Endometrial microvascular endothelial cells (primary cell): ENCODE measurements around the gene LRRC59. TPM values are rescaled to one million over a fixed set of nuclear protein-coding genes. Genes with fewer than 3 reads are reported as not detected.
"Not testable (repeated sequence)": the region's sequence is repeated elsewhere in the genome, so short reads cannot be mapped to it uniquely, and the experiment has no call there.

Experiments used
- in situ Hi-C: cut with HindIII; loops from 2 replicates; pipeline ENCODE4 v1.10.0; 2017; ENCODE audit warnings: low sequenced_read_pairs, low pct_unique_long_range_greater_than_20kb; ENCODE audit errors: inconsistent ontology term
- total RNA-seq: library from RNA; depleted of rRNA; stranded (reverse); fragments of >200 nt; gene quantifications from one replicate; pipeline ENCODE4 v1.2.3, GENCODE V29; 2015; ENCODE audit errors: inconsistent ontology term

Gene LRRC59
- total RNA-seq, 1 donor from 2014 or later: 276 TPM

DNA sequence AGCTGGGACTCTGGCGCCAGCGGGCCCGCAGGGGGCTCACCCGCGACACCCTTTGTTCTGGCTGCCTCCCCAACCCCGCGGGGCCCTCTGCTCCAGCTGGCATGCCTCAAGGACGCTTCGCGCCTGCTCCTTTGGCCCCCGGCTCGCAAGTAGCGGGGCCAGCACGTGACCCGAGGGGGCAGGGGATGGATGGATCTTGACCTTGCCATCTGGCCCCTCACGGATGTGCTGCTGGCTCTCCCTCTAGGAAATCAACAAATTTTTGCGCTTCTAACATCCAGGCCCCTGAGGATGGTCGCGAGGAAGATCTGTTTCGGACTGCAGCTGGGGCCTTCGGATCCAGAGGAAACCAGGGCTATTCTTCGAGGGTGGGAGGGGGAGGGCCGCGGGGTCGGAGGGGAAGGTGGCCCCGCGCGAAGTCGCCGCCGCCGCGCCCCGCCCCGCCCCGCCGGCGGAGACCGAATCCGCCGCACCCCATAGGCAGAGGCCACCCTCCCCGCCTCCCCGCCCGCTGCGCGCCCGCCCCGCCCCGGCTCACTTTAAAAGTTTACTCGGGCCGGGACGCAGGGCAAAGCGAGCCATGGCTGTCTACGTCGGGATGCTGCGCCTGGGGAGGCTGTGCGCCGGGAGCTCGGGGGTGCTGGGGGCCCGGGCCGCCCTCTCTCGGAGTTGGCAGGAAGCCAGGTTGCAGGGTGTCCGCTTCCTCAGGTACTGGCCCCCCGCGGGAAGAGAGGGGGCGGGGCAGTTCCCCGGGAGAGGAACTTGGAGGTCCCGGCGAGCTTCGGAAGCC, 28.6 kb upstream of the LRRC59 start, which contains the start of gene ACSF2:
Gene ACSF2 (plus strand): TSS at position 537 of the 790 bp plus-strand sequence. CDS start 44 bp downstream, at position 581.
- in situ Hi-C loops: no loop called here

- in situ Hi-C loops: no loop called here
Measured at GRCh38 chr17:50424996-50425681, 27.8 kb upstream of the LRRC59 start.

GRCh38 chr17:50424246-50424995, 27.1 kb upstream of the LRRC59 start:
- in situ Hi-C loops: no loop called here

GRCh38 chr17:50423553-50424159, 26.3 kb upstream of the LRRC59 start:
- in situ Hi-C loops: no loop called here

- in situ Hi-C loops: no loop called here
Measured at GRCh38 chr17:50422738-50423137, 25.4 kb upstream of the LRRC59 start.

DNA sequence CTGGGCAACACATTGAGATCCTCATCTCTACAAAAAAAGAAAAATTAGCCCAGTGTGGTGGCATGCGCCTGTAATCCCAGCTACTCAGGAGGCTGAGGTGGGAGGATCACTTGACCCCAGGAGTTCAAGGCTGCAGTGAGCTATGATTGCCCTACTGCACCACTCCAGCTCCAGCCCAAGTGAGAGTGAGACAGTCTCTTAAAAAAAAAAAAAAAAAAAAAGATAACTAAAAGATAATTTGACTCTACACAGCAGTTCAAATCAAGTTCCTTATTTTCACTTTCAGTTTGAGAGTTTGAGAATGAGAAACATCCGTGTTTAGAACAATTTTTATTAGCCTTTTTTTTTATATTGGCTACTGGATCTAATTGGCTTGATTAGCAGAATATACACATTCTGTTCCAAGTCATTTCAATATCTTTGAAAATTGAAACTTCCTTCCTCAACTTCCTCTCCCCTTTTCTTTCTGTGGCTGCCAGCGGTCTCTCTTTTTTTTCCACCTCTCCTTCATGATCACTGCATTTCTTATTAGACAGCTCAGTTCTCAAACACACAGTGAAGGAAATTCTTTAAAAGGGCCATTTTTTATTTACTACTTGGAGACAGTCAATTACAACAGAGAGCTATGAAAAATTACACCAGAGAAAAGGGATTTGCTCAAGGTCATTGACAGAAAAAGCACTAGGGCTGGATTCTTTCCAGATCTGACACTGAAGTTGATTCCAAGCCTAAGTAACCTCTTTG, 24.2 kb upstream of the LRRC59 start:
- in situ Hi-C loops: no loop called here

GRCh38 chr17:50420419-50421112, 23.2 kb upstream of the LRRC59 start:
- in situ Hi-C loops: no loop called here

DNA sequence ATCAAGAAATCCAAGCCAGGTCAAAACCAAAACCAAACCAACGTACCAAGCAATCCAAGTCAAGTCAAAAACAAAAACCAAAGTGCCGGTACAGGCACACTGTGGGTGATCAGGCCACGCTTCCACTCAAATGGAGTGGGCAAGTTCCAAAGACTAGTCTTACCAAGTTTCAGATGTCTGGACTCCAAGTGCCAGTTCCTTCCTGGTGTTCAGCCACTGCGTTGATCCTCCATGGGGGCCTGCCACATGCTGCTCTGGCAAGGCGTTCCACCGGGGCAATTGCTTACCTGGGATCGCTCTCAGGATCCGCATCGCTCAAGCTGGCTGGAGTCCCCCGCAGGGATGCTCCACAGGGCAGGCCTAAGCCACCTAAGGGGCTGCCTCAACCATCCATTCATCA, 22.3 kb upstream of the LRRC59 start:
- in situ Hi-C loops: not testable (repeated sequence)

- in situ Hi-C loops: no loop called here
Measured at GRCh38 chr17:50414808-50415207, 17.5 kb upstream of the LRRC59 start.

DNA sequence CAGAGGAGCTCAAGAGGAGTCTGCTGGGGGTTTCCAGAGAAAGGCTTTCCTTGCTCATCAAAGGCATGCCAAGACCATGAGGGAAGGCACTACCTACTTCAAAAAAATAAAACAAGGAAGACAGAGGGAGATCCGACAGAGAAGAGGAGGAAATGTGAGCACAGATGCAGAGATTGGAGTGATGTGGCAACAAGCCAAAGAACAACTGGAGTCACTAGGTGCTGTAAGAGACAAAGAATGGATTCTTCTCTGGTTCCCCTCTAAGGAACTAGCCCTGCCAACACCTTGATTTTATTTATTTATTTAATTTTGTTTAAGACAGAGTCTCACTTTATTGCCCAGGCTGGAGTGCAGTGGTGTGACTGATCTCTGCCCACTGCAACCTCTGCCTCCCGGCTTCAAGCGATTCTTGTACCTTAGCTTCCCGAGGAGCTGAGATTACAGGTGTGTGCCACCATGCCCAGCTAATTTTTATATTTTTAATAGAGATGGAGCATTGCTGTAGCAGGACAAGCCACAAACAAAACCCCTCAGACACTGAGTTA, 14.9 kb upstream of the LRRC59 start:
- in situ Hi-C loops: no loop called here

DNA sequence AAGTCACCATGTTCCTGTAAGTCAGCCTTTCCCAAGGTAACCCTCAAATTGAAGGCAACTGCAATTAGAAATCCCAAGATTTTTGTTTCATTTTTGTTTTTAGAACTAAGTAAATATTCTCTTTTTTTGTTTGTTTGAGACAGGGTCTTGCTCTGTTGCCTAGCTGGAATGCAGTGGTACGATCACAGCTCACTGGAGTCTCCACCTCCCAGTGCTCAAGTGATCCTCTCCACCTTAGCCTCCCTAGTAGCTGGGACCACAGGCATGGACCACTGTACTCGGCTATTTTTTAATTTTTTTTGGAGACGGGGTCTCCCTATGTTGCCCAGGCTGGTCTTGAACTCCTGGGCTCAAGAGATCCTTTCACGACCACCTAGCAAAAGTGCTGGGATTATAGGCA, 10.6 kb upstream of the LRRC59 start:
- in situ Hi-C loops: no loop called here

- in situ Hi-C loops: no loop called here
Measured at GRCh38 chr17:50406578-50406977, 9.3 kb upstream of the LRRC59 start.

GRCh38 chr17:50405351-50405750, 8.0 kb upstream of the LRRC59 start:
- in situ Hi-C loops: not testable (repeated sequence)

DNA sequence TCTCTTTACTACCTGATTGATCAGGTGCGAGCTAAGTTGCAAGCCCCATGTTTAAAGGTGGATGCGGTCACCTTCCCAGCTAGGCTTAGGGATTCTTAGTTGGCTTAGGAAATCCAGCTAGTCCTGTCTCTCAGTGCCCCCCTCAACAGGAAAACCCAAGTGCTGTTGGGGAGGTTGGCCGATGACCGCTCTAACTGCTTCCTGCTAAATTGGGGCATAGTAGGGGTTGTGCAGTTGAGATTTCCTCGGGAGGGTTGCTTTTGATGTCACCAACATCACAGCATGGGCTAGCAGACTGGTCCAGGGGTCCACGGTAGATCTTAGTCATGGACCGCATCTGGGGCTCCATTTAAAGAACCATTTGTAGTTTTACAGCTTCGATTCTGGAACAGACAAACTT, 2.3 kb upstream of the LRRC59 start:
- in situ Hi-C loops: not testable (repeated sequence)

DNA sequence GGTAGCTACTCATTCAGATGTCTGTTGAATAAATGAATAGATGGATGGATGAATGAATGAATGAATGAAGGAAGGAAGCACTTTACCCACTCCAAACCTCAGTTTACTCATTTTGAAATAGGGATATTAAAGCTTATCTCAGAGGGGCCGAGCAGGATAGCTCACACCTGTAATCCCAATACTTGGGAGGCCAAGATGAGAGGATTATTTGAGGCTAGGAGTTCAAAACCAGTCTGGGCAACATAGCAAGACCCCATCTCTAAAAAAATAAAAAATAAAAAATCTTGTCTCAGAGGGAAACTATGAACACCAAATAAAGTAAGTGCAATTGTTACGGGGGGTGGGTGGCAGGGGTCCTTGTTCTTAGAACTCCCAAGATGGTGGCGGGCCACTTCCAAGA, 1.3 kb upstream of the LRRC59 start:
- in situ Hi-C loops: not testable (repeated sequence)

DNA sequence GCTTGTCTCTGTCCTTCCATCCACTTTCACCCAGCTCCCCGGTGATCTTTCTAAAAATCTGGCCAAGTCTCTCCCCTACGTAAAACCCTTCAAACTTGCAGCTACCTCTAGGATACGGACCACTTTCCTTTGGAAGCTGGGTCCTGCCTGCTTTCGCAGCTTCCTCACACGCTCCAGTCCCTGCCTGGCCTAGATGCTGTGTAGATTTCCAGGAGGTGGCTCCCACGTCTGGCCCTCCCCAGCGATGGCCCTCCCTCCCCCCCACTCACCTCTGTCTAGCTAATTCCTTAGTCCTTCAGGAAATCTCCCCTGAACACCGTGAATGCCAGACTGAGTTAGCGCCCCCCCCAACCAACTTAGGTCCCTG, 579 bp upstream of the LRRC59 start:
- in situ Hi-C loops: no loop called here

DNA sequence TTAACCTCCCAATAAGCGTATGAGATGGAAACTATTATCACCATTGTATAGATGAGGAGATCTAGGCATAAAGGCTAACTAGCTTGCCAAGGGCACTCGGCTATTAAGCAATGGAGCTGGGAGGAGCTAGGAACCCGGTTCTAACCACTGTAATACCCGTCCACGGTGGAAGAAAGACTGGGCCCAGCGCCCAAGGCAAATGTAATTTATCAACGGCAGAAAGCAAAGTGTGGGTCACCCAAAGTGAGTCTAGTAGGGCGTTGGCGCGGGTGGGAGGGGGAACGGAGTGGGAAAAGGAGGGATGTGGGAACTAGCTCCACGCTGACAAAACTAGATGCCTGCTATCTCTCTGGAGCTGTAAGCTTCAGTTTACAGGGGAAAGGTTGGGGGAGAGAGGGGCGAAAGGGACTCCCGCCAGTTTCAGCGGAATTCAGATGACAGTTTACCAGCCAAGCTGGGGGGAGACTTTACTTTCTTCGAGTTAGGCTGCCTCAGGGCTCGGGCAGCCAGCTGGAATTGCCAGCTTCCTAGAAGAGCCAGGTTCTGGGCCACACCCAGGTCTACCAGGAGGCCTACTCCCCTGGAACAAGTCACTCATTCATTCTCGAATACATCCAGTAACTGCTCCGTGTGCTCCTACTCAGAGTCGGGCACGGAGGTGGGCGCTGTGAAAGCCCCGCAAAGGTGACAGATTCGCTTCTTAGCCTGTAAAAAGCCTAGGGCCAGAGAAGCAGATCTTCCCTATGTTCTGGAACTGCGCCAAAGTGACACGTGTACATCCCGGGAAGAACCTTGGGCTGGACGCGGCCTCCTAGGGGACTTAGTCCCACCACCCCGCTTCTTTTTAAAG, 837 bp downstream of the LRRC59 start:
- in situ Hi-C loops: no loop called here
